Measurements from ENCODE around the gene TNRC6B.

DNA sequence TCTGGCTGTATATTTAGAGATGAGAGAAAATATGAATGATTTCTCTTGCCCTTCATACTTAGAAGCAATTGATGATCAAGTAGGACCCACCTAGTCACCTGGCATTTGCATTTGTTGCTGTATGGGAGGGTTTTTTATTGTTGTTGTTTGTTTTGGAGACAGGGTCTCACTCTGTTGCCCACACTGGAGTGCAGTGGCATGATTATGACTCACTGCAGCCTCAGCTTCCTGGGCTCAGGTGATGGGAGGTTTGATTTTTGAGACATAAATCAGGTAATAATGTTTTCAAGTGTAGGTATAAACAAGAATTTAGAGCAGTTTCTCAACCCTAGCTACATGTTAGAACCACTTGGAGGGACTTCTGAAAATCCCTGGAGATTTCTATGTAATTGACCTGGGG is 63.0 kb downstream of the TNRC6B start:
- TF ChIP-seq EZH2 (IDR thresholded peaks at IDR 0.05; ENCODE audit: borderline replicate concordance, insufficient read depth, low read length, poor library complexity, severe bottlenecking), result no peak
- TF ChIP-seq, protein P1, sequence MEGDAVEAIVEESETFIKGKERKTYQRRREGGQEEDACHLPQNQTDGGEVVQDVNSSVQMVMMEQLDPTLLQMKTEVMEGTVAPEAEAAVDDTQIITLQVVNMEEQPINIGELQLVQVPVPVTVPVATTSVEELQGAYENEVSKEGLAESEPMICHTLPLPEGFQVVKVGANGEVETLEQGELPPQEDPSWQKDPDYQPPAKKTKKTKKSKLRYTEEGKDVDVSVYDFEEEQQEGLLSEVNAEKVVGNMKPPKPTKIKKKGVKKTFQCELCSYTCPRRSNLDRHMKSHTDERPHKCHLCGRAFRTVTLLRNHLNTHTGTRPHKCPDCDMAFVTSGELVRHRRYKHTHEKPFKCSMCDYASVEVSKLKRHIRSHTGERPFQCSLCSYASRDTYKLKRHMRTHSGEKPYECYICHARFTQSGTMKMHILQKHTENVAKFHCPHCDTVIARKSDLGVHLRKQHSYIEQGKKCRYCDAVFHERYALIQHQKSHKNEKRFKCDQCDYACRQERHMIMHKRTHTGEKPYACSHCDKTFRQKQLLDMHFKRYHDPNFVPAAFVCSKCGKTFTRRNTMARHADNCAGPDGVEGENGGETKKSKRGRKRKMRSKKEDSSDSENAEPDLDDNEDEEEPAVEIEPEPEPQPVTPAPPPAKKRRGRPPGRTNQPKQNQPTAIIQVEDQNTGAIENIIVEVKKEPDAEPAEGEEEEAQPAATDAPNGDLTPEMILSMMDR (IDR thresholded peaks at IDR 0.05; ENCODE audit: poor library complexity, severe bottlenecking), result no peak
- TF ChIP-seq POLR2AphosphoS5 (IDR thresholded peaks at IDR 0.05), result no peak
- no peak for TF ChIP-seq REST (IDR thresholded peaks at IDR 0.05; ENCODE audit: borderline replicate concordance)
- TF ChIP-seq TAF1 (IDR thresholded peaks at IDR 0.05; ENCODE audit: low read depth), result no peak

Data from neural cell (in vitro differentiated cells).